ENCODE measurements around the gene AMY2B.
"Not testable (repeated sequence)": the region's sequence is repeated elsewhere in the genome, so short reads cannot be mapped to it uniquely, and the experiment has no call there.

AMY2B gene

GRCh38 chr1:103561643-103562395, 9.6 kb upstream of the AMY2B start:
- peak overlapping the region; percentile 51 for H3K27ac ChIP-seq
- peaks cover 8 to 22% of the 10 kb centered on the region in 2 experiments for H3K4me1 ChIP-seq (ENCODE audit: control insufficient read depth in 1 of 2, insufficient read depth in 1 of 2, low read depth in 1 of 2, low read length in 1 of 2)
- H3K36me3 ChIP-seq = peaks cover 6% of the 10 kb centered on the region
- TF ChIP-seq, protein P1, sequence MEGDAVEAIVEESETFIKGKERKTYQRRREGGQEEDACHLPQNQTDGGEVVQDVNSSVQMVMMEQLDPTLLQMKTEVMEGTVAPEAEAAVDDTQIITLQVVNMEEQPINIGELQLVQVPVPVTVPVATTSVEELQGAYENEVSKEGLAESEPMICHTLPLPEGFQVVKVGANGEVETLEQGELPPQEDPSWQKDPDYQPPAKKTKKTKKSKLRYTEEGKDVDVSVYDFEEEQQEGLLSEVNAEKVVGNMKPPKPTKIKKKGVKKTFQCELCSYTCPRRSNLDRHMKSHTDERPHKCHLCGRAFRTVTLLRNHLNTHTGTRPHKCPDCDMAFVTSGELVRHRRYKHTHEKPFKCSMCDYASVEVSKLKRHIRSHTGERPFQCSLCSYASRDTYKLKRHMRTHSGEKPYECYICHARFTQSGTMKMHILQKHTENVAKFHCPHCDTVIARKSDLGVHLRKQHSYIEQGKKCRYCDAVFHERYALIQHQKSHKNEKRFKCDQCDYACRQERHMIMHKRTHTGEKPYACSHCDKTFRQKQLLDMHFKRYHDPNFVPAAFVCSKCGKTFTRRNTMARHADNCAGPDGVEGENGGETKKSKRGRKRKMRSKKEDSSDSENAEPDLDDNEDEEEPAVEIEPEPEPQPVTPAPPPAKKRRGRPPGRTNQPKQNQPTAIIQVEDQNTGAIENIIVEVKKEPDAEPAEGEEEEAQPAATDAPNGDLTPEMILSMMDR (IDR thresholded peaks at IDR 0.05) = no peak
- no peak overlapping the region for H3K4me3 ChIP-seq (ENCODE audit: low read depth in 1 of 2, low read length in 1 of 2)
- no peaks in the 10 kb centered on the region for H3K27me3 ChIP-seq
- H3K9me3 ChIP-seq = no peaks in the 10 kb centered on the region

DNA sequence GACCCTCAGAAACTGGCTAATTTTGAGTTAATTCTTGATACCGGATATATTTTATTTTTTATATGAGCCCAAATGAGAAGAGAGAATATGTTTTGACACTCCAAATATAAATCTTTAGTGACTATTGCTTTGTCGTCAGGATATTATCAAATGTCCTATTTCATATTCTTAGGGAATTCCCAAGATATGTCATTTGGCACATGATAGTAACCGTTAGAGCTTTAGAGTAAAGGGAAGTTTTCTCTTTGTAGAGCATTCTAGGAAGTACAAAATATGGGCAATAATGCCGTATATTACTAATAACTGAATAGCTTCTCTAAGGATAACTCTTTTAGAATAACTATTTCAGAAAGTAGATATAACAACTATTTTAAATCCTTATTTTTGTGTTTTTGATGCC, 8.3 kb upstream of the AMY2B start:
- Histone ChIP-seq H3K36me3 (no peaks in the 10 kb centered on the region), H3K4me3 (ENCODE audit: low read depth in 1 of 2, low read length in 1 of 2) (no peak overlapping the region), H3K27me3 (no peaks in the 10 kb centered on the region), H3K4me1 (ENCODE audit: control insufficient read depth in 1 of 2, insufficient read depth in 1 of 2, low read depth in 1 of 2, low read length in 1 of 2) (peaks cover 8 to 22% of the 10 kb centered on the region in 2 experiments), H3K27ac (no peak overlapping the region), H3K9me3 (no peaks in the 10 kb centered on the region)
- TF ChIP-seq, protein P1 (IDR thresholded peaks at IDR 0.05) = no peak

GRCh38 chr1:103569493-103569892, 1.9 kb upstream of the AMY2B start:
- H3K4me1 ChIP-seq (ENCODE audit: control insufficient read depth in 1 of 2, insufficient read depth in 1 of 2, low read depth in 1 of 2, low read length in 1 of 2) = no peaks in the 10 kb centered on the region
- TF ChIP-seq, protein P1 (IDR thresholded peaks at IDR 0.05) = no peak
- no peaks in the 10 kb centered on the region for H3K36me3 ChIP-seq
- H3K27me3 ChIP-seq = no peaks in the 10 kb centered on the region
- no peak overlapping the region for H3K27ac ChIP-seq
- H3K4me3 ChIP-seq (ENCODE audit: low read depth in 1 of 2, low read length in 1 of 2) = no peak overlapping the region
- no peaks in the 10 kb centered on the region for H3K9me3 ChIP-seq

- H3K4me3 ChIP-seq (ENCODE audit: low read depth in 1 of 2, low read length in 1 of 2) = no peak overlapping the region
- no peaks in the 10 kb centered on the region for H3K36me3 ChIP-seq
- TF ChIP-seq, protein P1 (IDR thresholded peaks at IDR 0.05) = no peak
- H3K4me1 ChIP-seq (ENCODE audit: control insufficient read depth in 1 of 2, insufficient read depth in 1 of 2, low read depth in 1 of 2, low read length in 1 of 2) = no peaks in the 10 kb centered on the region
- no peak overlapping the region for H3K27ac ChIP-seq
- H3K27me3 ChIP-seq = no peaks in the 10 kb centered on the region
- no peaks in the 10 kb centered on the region for H3K9me3 ChIP-seq
Observed at GRCh38 chr1:103576065-103576464, 4.7 kb downstream of the AMY2B start.

- not testable (repeated sequence) for H3K4me3 ChIP-seq (ENCODE audit: low read depth in 1 of 2, low read length in 1 of 2); H3K36me3 ChIP-seq; H3K27ac ChIP-seq; H3K4me1 ChIP-seq (ENCODE audit: control insufficient read depth in 1 of 2, insufficient read depth in 1 of 2, low read depth in 1 of 2, low read length in 1 of 2); H3K27me3 ChIP-seq; H3K9me3 ChIP-seq
Observed at GRCh38 chr1:103576784-103577183, 5.4 kb downstream of the AMY2B start.

DNA sequence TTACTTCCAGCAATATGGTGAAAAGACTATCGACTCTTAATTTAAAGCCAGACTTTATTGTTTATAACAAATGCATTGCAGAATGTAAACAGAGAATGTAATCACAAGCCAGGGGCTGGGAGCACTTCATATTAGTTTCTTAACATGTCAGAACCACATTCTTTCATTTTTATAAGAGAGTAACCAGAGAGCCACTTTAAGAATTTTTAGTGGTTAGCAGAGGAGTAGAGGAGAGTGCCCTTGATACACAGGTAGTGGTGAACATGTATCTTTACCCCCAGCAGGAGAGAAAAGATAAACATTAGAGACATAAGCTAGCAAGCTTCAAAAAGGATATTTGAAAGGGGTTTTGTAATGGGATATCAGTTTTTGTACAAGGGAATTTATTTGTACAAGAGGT, 11.1 kb downstream of the AMY2B start:
- H3K4me3 ChIP-seq (ENCODE audit: low read depth in 1 of 2, low read length in 1 of 2) = no peak overlapping the region
- no peaks in the 10 kb centered on the region for H3K4me1 ChIP-seq (ENCODE audit: control insufficient read depth in 1 of 2, insufficient read depth in 1 of 2, low read depth in 1 of 2, low read length in 1 of 2)
- H3K27me3 ChIP-seq = no peaks in the 10 kb centered on the region
- H3K27ac ChIP-seq = no peak overlapping the region
- H3K36me3 ChIP-seq = no peaks in the 10 kb centered on the region
- no peaks in the 10 kb centered on the region for H3K9me3 ChIP-seq
- TF ChIP-seq, protein P1 (IDR thresholded peaks at IDR 0.05) = no peak
